ENCODE results near the gene SELPLG.

DNA sequence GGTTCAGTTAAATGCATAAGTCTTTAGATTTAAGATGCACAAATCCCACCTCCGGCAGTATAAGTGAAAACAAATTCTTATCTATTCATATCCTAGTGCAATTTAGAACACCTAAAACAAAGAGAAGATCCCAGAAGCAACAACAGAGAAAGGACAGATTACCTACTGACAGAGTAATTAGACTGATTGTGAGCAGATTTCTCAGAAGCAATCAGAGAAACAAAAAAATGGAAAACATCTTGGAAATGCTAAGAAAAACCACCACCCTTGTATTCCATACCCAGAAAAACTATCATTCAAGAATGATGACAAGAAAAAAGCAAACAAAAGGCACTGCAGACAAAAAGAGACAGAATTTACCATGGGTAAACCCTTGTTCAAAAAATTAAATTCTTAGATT, 47.6 kb upstream of the SELPLG start:
- TF ChIP-seq, protein P1, sequence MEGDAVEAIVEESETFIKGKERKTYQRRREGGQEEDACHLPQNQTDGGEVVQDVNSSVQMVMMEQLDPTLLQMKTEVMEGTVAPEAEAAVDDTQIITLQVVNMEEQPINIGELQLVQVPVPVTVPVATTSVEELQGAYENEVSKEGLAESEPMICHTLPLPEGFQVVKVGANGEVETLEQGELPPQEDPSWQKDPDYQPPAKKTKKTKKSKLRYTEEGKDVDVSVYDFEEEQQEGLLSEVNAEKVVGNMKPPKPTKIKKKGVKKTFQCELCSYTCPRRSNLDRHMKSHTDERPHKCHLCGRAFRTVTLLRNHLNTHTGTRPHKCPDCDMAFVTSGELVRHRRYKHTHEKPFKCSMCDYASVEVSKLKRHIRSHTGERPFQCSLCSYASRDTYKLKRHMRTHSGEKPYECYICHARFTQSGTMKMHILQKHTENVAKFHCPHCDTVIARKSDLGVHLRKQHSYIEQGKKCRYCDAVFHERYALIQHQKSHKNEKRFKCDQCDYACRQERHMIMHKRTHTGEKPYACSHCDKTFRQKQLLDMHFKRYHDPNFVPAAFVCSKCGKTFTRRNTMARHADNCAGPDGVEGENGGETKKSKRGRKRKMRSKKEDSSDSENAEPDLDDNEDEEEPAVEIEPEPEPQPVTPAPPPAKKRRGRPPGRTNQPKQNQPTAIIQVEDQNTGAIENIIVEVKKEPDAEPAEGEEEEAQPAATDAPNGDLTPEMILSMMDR (conservative IDR thresholded peaks at IDR 0.05; ENCODE audit: low read depth, low read length), result no peak
- TF ChIP-seq EZH2 (IDR thresholded peaks at IDR 0.05; ENCODE audit: borderline replicate concordance, low read depth, low read length, poor library complexity, severe bottlenecking), result no peak

Data from A673 (cell line).